Adrenal gland (tissue), 5 donors: Measurements from ENCODE around the gene ABHD12B.

Source experiments
- POLR2A ChIP-seq, 2 donors: fragments of 450-650 bp; IDR thresholded peaks; one replicate each; pipeline ENCODE4 v1.6.1; 2017; ENCODE audit warnings: antibody characterized with exemption in 2 of 2, mild to moderate bottlenecking in 2 of 2, moderate library complexity in 1 of 2
- TF ChIP-seq, protein P1 (sequence below), 6 experiments: fragments of 450-650 bp in 4 of 6; fragments of 200-600 bp in 2 of 6; sonication (generic) in 1 of 6; IDR thresholded peaks; 1 replicate in 5 of 6; 2 replicates in 1 of 6; pipeline versions ENCODE4 v1.5.1 to v1.8.0; 2016 to 2021; ENCODE audit warnings: antibody characterized with exemption in 6 of 6, mild to moderate bottlenecking in 2 of 6, moderate library complexity in 1 of 6
- donor health status: DM: no; HTN: no; CAD: no.

DNA sequence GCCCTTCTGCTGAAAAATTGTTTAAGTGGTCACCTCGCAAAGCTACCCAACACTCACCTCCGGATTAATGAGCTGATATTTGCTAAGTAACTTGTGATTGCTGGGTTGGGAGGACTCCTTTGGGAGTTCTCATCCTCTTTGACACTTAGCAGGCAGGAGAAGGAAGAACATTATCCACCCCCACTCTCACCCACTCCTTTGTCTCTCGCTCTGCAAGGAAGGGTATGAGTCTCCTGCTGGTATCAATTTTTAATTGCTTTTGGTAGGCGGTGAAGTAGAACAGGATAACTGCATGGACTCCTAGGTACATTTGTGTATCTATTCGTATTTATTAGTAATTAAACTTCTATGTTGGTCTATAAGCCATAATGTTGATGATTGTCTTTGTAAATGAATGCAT is 6.9 kb upstream of the ABHD12B start:
- TF ChIP-seq, protein P1, sequence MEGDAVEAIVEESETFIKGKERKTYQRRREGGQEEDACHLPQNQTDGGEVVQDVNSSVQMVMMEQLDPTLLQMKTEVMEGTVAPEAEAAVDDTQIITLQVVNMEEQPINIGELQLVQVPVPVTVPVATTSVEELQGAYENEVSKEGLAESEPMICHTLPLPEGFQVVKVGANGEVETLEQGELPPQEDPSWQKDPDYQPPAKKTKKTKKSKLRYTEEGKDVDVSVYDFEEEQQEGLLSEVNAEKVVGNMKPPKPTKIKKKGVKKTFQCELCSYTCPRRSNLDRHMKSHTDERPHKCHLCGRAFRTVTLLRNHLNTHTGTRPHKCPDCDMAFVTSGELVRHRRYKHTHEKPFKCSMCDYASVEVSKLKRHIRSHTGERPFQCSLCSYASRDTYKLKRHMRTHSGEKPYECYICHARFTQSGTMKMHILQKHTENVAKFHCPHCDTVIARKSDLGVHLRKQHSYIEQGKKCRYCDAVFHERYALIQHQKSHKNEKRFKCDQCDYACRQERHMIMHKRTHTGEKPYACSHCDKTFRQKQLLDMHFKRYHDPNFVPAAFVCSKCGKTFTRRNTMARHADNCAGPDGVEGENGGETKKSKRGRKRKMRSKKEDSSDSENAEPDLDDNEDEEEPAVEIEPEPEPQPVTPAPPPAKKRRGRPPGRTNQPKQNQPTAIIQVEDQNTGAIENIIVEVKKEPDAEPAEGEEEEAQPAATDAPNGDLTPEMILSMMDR (IDR thresholded peaks at IDR 0.05): no peak
- no peak for TF ChIP-seq POLR2A (IDR thresholded peaks at IDR 0.05)
